ENCODE data around the gene BLTP2. TPM values are rescaled to one million over a fixed set of nuclear protein-coding genes. Genes with fewer than 3 reads are reported as not detected.

The BLTP2 gene
- total RNA-seq, 2 donors from 2014 or later: 109 TPM

GRCh38 chr17:28635506-28635905 lies 9.5 kb downstream of the BLTP2 start:
- ATAC-seq (replicated peaks in 1 of 2) (no peak), DNase-seq (no peak)
- H3K9me3 Mint-ChIP-seq: no peaks in the 10 kb centered on the region
- no peak overlapping the region for H3K27ac Mint-ChIP-seq
- peaks cover 31% of the 10 kb centered on the region for H3K4me1 Mint-ChIP-seq (ENCODE audit: low read depth)
- H3K36me3 Mint-ChIP-seq (ENCODE audit: insufficient read depth in 2 of 2): peaks cover 20 to 43% of the 10 kb centered on the region in 2 donors
- no peaks in the 10 kb centered on the region for H3K27me3 Mint-ChIP-seq (ENCODE audit: low read depth)
- no peak overlapping the region for H3K4me3 Mint-ChIP-seq

GRCh38 chr17:28634206-28634865 lies 10.6 kb downstream of the BLTP2 start:
- no peak overlapping the region for H3K4me3 Mint-ChIP-seq
- peaks cover 30% of the 10 kb centered on the region for H3K4me1 Mint-ChIP-seq (ENCODE audit: low read depth)
- ATAC-seq (replicated peaks in 1 of 2) (no peak), DNase-seq (no peak)
- H3K9me3 Mint-ChIP-seq: no peaks in the 10 kb centered on the region
- H3K36me3 Mint-ChIP-seq (ENCODE audit: insufficient read depth in 2 of 2): peaks cover 18 to 39% of the 10 kb centered on the region in 2 donors
- no peaks in the 10 kb centered on the region for H3K27me3 Mint-ChIP-seq (ENCODE audit: low read depth)
- H3K27ac Mint-ChIP-seq: no peak overlapping the region

GRCh38 chr17:28626818-28627217 lies 18.1 kb downstream of the BLTP2 start:
- Mint-ChIP-seq H3K36me3 (ENCODE audit: insufficient read depth in 2 of 2) (peaks cover 11 to 21% of the 10 kb centered on the region in 2 donors), H3K4me3 (no peak overlapping the region), H3K27me3 (ENCODE audit: low read depth) (no peaks in the 10 kb centered on the region), H3K4me1 (ENCODE audit: low read depth) (no peaks in the 10 kb centered on the region), H3K27ac (peak overlapping the region; percentile 21), H3K9me3 (no peaks in the 10 kb centered on the region)
- ATAC-seq (replicated peaks in 1 of 2) (no peak), DNase-seq (no peak)

GRCh38 chr17:28624148-28624547 lies 20.8 kb downstream of the BLTP2 start:
- Mint-ChIP-seq H3K27ac (no peak overlapping the region), H3K4me1 (ENCODE audit: low read depth) (no peaks in the 10 kb centered on the region), H3K36me3 (ENCODE audit: insufficient read depth in 2 of 2) (peaks cover 12 to 25% of the 10 kb centered on the region in 2 donors), H3K27me3 (ENCODE audit: low read depth) (no peaks in the 10 kb centered on the region), H3K9me3 (no peaks in the 10 kb centered on the region), H3K4me3 (no peak overlapping the region)
- ATAC-seq (replicated peaks in 1 of 2) (no peak), DNase-seq (no peak)

- Mint-ChIP-seq H3K36me3 (ENCODE audit: insufficient read depth in 2 of 2) (peaks cover 13 to 25% of the 10 kb centered on the region in 2 donors), H3K27me3 (ENCODE audit: low read depth) (no peaks in the 10 kb centered on the region), H3K4me3 (no peak overlapping the region), H3K4me1 (ENCODE audit: low read depth) (no peaks in the 10 kb centered on the region), H3K9me3 (no peaks in the 10 kb centered on the region), H3K27ac (no peak overlapping the region)
- no peak for ATAC-seq (replicated peaks in 1 of 2)
- DNase-seq: no peak
These were observed 21.3 kb downstream of the BLTP2 start for GRCh38 chr17:28623696-28624095.

- no peak for ATAC-seq (replicated peaks in 1 of 2)
- no peak for DNase-seq
- no peaks in the 10 kb centered on the region for H3K27me3 Mint-ChIP-seq (ENCODE audit: low read depth)
- H3K27ac Mint-ChIP-seq: no peak overlapping the region
- peaks cover 11 to 32% of the 10 kb centered on the region in 2 donors for H3K36me3 Mint-ChIP-seq (ENCODE audit: insufficient read depth in 2 of 2)
- no peaks in the 10 kb centered on the region for H3K9me3 Mint-ChIP-seq
- no peaks in the 10 kb centered on the region for H3K4me1 Mint-ChIP-seq (ENCODE audit: low read depth)
- no peak overlapping the region for H3K4me3 Mint-ChIP-seq
These were observed 22.8 kb downstream of the BLTP2 start for GRCh38 chr17:28622186-28622585.

- H3K4me1 Mint-ChIP-seq (ENCODE audit: low read depth): no peaks in the 10 kb centered on the region
- no peak for ATAC-seq (replicated peaks in 1 of 2)
- no peaks in the 10 kb centered on the region for H3K9me3 Mint-ChIP-seq
- H3K27ac Mint-ChIP-seq: peak overlapping the region; percentile 75
- peaks cover 9 to 26% of the 10 kb centered on the region in 2 donors for H3K36me3 Mint-ChIP-seq (ENCODE audit: insufficient read depth in 2 of 2)
- DNase-seq: no peak
- H3K4me3 Mint-ChIP-seq: no peak overlapping the region
- no peaks in the 10 kb centered on the region for H3K27me3 Mint-ChIP-seq (ENCODE audit: low read depth)
These were observed 24.9 kb downstream of the BLTP2 start for GRCh38 chr17:28620010-28620409.

GRCh38 chr17:28618464-28618863 lies 26.5 kb downstream of the BLTP2 start:
- Mint-ChIP-seq H3K4me3 (no peak overlapping the region), H3K27me3 (ENCODE audit: low read depth) (no peaks in the 10 kb centered on the region), H3K9me3 (no peaks in the 10 kb centered on the region), H3K27ac (no peak overlapping the region), H3K36me3 (ENCODE audit: insufficient read depth in 2 of 2) (peaks cover 7 to 27% of the 10 kb centered on the region in 2 donors), H3K4me1 (ENCODE audit: low read depth) (peaks cover 4% of the 10 kb centered on the region)
- ATAC-seq (replicated peaks in 1 of 2): no peak
- DNase-seq: no peak

GRCh38 chr17:28616281-28616680 lies 28.7 kb downstream of the BLTP2 start:
- Mint-ChIP-seq H3K36me3 (ENCODE audit: insufficient read depth in 2 of 2) (peaks cover 6 to 23% of the 10 kb centered on the region in 2 donors), H3K4me1 (ENCODE audit: low read depth) (peaks cover 4% of the 10 kb centered on the region), H3K27me3 (ENCODE audit: low read depth) (no peaks in the 10 kb centered on the region), H3K27ac (peak overlapping the region; percentile 31), H3K4me3 (no peak overlapping the region), H3K9me3 (no peaks in the 10 kb centered on the region)
- ATAC-seq (replicated peaks in 1 of 2) (no peak), DNase-seq (no peak)

- DNase-seq (no peak), ATAC-seq (replicated peaks in 1 of 2) (no peak)
- Mint-ChIP-seq H3K9me3 (no peaks in the 10 kb centered on the region), H3K36me3 (ENCODE audit: insufficient read depth in 2 of 2) (peaks cover 6 to 25% of the 10 kb centered on the region in 2 donors), H3K4me1 (ENCODE audit: low read depth) (peaks cover 4% of the 10 kb centered on the region), H3K27ac (no peak overlapping the region), H3K27me3 (ENCODE audit: low read depth) (no peaks in the 10 kb centered on the region), H3K4me3 (no peak overlapping the region)
These were observed 29.6 kb downstream of the BLTP2 start for GRCh38 chr17:28615260-28615940.

GRCh38 chr17:28613931-28614381 lies 31.0 kb downstream of the BLTP2 start, which contains the start of gene RSKR:
Gene RSKR, minus strand, starts transcription at chr17:28614185. Its CDS starts 24 bp downstream, at chr17:28614161.
- no peak within 1 kb of the TSS for H3K4me3 Mint-ChIP-seq
- peaks cover 4% of the 10 kb centered on the region for H3K4me1 Mint-ChIP-seq (ENCODE audit: low read depth)
- no peak within 1 kb of the TSS for H3K27ac Mint-ChIP-seq
- ATAC-seq (replicated peaks in 1 of 2) (no peak), DNase-seq (no peak)
- H3K9me3 Mint-ChIP-seq: no peaks in the 10 kb centered on the region
- peaks cover 6 to 26% of the 10 kb centered on the region in 2 donors for H3K36me3 Mint-ChIP-seq (ENCODE audit: insufficient read depth in 2 of 2)
- no peaks in the 10 kb centered on the region for H3K27me3 Mint-ChIP-seq (ENCODE audit: low read depth)

- H3K9me3 Mint-ChIP-seq: no peaks in the 10 kb centered on the region
- ATAC-seq (replicated peaks in 1 of 2): peak; percentile 41 to 47
- DNase-seq: peak; percentile 27 to 38
- no peak overlapping the region for H3K4me3 Mint-ChIP-seq
- H3K27ac Mint-ChIP-seq: no peak overlapping the region
- H3K36me3 Mint-ChIP-seq (ENCODE audit: insufficient read depth in 2 of 2): peaks cover 3 to 22% of the 10 kb centered on the region in 2 donors
- H3K4me1 Mint-ChIP-seq (ENCODE audit: low read depth): peaks cover 4% of the 10 kb centered on the region
- H3K27me3 Mint-ChIP-seq (ENCODE audit: low read depth): no peaks in the 10 kb centered on the region
These were observed 31.8 kb downstream of the BLTP2 start for GRCh38 chr17:28612936-28613872.

- H3K4me3 Mint-ChIP-seq: no peak overlapping the region
- peaks cover 3 to 19% of the 10 kb centered on the region in 2 donors for H3K36me3 Mint-ChIP-seq (ENCODE audit: insufficient read depth in 2 of 2)
- H3K9me3 Mint-ChIP-seq: no peaks in the 10 kb centered on the region
- DNase-seq: no peak
- H3K4me1 Mint-ChIP-seq (ENCODE audit: low read depth): peaks cover 4% of the 10 kb centered on the region
- no peak overlapping the region for H3K27ac Mint-ChIP-seq
- no peaks in the 10 kb centered on the region for H3K27me3 Mint-ChIP-seq (ENCODE audit: low read depth)
- ATAC-seq (replicated peaks in 1 of 2): no peak
These were observed 32.4 kb downstream of the BLTP2 start for GRCh38 chr17:28612531-28612930.

All from activated T-cell treated with anti-CD3 and anti-CD28 coated beads, Interleukin-2, amount 50 U/mL, for 72 hours (primary cell).